Endothelial cell of hepatic sinusoid (primary cell): ENCODE measurements around the gene CYP2A6.
"Not testable (repeated sequence)": the region's sequence is repeated elsewhere in the genome, so short reads cannot be mapped to it uniquely, and the experiment has no call there.

Experiments used
- in situ Hi-C: cut with HindIII; loops from 2 replicates; pipeline ENCODE4 v1.10.0; 2017; ENCODE audit warnings: low sequenced_read_pairs

Gene CYP2A6

GRCh38 chr19:40850277-40850676, at the start of gene CYP2A6:
Gene CYP2A6 (minus strand): TSS chr19:40850447. CDS start chr19:40850426, 21 bp downstream.
- in situ Hi-C loops, result not testable (repeated sequence)

- in situ Hi-C loops, result not testable (repeated sequence)
These were observed 49.7 kb upstream of the CYP2A6 start for GRCh38 chr19:40899964-40900363.

- in situ Hi-C loops, result not testable (repeated sequence)
These were observed 46.9 kb upstream of the CYP2A6 start for GRCh38 chr19:40896843-40897789.

GRCh38 chr19:40896418-40896796, 46.2 kb upstream of the CYP2A6 start:
- in situ Hi-C loops, result no loop called here

GRCh38 chr19:40893112-40893511, 42.9 kb upstream of the CYP2A6 start:
- in situ Hi-C loops, result no loop called here

GRCh38 chr19:40889366-40889765, 39.1 kb upstream of the CYP2A6 start:
- in situ Hi-C loops, result no loop called here

- in situ Hi-C loops, result no loop called here
These were observed 37.9 kb upstream of the CYP2A6 start for GRCh38 chr19:40888191-40888590.

GRCh38 chr19:40884187-40884931, 34.1 kb upstream of the CYP2A6 start:
- in situ Hi-C loops, result not testable (repeated sequence)

- in situ Hi-C loops, result not testable (repeated sequence)
These were observed 31.8 kb upstream of the CYP2A6 start, which contains the start of gene CYP2A7 for GRCh38 chr19:40882062-40882461. Gene CYP2A7 (minus strand): TSS chr19:40882231. CDS start chr19:40882210, 21 bp downstream.

- in situ Hi-C loops, result not testable (repeated sequence)
These were observed 29.1 kb upstream of the CYP2A6 start for GRCh38 chr19:40879349-40879748.

- in situ Hi-C loops, result not testable (repeated sequence)
These were observed 25.3 kb upstream of the CYP2A6 start for GRCh38 chr19:40875526-40875951.

GRCh38 chr19:40874874-40875273, 24.6 kb upstream of the CYP2A6 start:
- in situ Hi-C loops, result not testable (repeated sequence)

GRCh38 chr19:40873873-40874272, 23.6 kb upstream of the CYP2A6 start:
- in situ Hi-C loops, result not testable (repeated sequence)

GRCh38 chr19:40872209-40872608, 22.0 kb upstream of the CYP2A6 start:
- in situ Hi-C loops, result no loop called here

GRCh38 chr19:40867701-40868100, 17.5 kb upstream of the CYP2A6 start:
- in situ Hi-C loops, result no loop called here

GRCh38 chr19:40864739-40865496, 14.7 kb upstream of the CYP2A6 start:
- in situ Hi-C loops, result not testable (repeated sequence)

GRCh38 chr19:40862785-40863184, 12.5 kb upstream of the CYP2A6 start:
- in situ Hi-C loops, result no loop called here

- in situ Hi-C loops, result no loop called here
These were observed 12.1 kb upstream of the CYP2A6 start for GRCh38 chr19:40862333-40862732.

- in situ Hi-C loops, result no loop called here
These were observed 7.9 kb upstream of the CYP2A6 start for GRCh38 chr19:40858109-40858508.

GRCh38 chr19:40852467-40853152, 2.4 kb upstream of the CYP2A6 start:
- in situ Hi-C loops, result not testable (repeated sequence)
